GM19452 (cell line): ENCODE measurements around the gene ARMCX6.
"Not testable (repeated sequence)": the region's sequence is repeated elsewhere in the genome, so short reads cannot be mapped to it uniquely, and the experiment has no call there.

ENCODE experiments used
- ATAC-seq: cut with Tn5 transposase; IDR thresholded peaks from one replicate; pipeline ENCODE4 v1.9.1; 2021; ENCODE audit not compliant: unreplicated experiment

ARMCX6 gene

DNA sequence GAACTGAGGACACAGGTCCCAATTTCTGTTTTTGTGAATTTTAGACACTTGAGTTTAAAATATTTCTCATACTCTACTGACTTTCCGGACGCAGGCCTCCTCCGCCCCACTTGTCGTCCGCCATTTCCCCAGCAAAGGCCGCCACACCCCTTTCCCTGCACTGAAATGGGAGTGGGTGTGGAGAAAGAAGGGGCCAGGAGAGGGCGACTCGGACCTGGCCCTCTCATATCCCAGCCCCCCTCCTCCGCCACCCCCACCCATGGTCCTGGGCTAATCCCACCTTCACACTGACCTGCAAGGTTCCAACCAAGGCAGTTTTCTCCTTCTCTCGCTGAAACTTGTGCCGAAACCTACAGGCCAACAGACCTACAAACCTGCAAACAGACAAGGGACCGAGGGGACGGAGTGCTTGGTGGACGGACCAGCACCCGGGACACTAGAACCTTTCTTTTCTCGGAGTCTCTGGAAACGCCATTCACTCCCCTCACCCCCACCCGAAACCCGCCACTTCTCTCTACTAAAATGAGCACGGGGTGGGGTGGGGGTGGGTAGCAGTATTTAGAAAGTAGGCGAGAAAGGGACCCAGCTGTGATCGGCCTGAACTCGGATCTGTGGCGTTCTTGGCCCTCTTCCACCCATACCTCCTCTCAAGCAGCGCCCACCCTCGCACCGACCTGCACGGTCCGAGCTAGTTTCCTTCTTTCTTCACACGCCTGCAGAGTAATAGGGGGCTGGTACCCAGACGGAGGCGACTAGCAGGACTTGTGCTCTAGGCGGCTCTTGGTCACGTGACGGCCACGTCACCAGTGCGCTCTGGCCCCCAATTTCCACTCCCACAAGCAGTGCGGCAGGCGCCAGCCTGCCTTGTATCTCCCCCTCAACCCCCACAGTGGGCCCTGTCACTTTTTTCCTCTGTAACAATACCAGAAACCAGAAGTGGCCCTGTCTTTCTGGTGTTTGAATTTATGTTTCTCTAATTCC lies at the start of gene ARMCX6:
Gene ARMCX6 (minus strand): TSS at position 790 of the 981 bp plus-strand sequence. CDS start 1,380 bp downstream, outside the sequence.
- peak; percentile 94 for ATAC-seq

DNA sequence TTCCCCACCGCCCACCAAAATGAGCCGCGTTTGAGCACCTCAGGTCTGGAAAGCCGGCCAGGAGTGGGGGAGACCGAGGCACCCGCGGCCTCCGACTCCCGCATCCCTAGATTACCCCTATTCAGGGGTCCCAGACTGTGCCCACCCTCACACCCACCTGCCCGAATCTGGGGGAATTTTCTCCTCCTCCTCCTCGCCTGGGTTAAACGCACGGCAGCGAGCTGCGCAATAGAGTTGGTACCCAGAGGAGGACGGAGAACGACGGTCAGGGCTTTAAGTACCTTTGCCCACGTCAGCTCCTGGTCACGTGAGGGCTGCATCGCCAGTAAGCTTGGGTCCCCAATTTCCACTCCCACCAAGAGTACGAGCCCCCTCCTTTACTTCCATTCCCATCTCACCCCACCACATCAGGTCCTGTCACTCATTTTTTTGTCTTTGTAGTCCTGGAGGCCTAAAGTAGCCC lies 41.8 kb upstream of the ARMCX6 start, which contains the start of gene ARMCX2:
Gene ARMCX2 (minus strand): TSS at position 250 of the 463 bp plus-strand sequence. CDS start 2,262 bp downstream, outside the sequence.
- ATAC-seq, result peak; percentile 68

DNA sequence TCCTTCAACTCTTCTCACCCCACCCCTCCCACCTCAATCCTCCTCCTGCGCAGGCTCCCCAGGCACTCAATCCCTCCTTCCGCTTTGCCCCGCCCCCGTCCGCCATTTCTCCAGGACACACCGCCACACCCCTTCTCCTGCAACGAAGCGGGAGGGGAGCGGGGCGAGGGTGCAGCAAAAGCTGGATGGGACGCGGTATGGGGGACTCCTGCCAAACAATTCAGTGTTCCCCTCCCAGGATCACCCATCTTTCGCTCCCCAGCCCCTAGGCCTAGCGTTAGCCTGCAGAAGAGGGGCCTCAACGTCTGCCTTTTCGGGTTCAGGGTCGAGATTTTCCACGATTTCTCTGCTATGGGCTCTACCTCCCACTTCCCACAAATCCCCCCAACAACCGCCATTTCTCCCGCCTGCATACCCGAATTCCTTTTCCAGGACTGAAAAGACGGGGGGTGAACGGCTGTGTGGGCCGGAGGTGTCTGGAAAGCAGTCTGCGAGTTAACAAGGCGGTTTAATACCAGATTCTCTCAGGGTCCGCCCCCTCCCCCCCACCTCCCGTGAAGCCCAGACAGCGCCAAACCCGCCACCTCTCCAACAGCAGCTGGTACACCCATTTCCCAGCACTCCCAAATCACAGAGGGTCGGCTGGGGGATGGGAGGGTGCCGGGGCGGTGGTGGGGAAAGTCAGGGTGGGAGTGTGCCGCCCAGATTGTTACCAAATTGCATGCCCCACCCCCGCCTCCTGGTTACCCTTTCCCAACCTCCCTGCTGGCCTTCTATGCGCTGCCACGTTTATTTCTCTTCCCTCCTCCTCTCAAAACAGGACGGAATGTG lies 41.1 kb upstream of the ARMCX6 start:
- no peak for ATAC-seq

DNA sequence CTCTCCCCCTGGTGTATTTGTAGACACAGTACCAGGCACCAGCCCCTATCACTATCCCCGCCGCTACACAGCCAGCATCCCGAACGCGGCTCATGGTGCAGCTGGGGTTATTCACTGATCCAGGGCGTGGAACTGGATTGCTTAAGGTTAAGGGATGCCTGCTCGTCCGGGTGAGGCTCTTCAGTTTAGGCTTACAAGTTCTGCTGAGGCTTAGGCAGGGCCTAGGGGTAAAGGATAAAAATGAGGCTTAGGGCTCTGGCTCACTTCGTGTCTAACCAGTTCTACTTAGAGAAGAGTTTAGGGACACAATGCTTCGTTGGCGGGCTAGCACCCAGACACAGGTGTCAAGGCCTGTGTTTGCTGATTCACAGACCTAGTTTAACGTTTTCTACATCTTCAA lies 39.7 kb upstream of the ARMCX6 start:
- ATAC-seq, result no peak

DNA sequence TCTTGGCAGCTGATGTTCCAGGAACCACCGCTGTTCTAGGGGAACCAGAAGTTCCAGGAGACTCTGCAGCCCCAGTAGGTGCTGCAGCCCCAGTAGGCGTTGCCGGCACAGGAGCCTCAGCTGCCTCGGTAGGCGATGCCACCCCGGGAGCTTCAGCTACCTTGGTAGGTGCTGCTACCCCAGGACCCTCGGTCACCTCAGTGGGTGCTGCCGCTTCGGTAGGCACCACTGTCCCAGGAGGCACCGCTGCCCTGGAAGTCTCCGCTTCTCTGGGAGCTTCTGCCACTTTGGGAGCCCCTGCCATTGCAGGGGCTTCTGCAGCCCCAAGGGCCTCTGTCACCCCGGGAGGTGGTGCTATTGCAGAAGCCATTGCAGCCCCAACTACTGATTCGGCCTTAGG lies 39.0 kb upstream of the ARMCX6 start:
- no peak for ATAC-seq

DNA sequence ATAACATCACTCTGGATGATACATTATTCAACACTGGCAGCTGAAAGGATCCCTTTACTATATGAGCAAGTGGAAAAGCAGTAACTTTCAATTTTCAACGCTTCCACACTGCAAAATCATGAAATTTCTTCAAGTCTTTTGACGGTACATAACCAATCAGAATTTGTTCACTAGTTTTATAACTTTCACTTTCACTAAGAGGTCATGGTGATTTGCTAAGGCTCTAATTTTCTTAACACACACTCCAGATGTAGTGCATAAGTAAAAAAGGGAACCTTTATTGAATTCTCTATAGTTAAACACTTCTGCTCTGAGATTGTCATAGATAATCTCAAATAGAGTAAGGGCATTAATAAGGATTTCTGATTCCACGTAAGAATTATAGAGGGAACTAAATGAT lies 37.7 kb upstream of the ARMCX6 start:
- ATAC-seq, result no peak

DNA sequence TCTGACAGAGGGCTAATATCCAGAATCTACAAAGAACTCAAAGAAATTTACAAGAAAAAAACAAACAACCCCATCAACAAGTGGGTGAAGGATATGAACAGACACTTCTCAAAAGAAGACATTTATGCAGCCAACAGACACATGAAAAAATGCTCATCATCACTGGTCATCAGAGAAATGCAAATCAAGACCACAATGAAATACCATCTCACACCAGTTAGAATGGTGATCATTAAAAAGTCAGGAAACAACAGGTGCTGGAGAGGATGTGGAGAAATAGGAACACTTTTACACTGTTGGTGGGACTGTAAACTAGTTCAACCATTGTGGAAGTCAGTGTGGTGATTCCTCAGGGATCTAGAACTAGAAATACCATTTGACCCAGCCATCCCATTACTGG lies 29.9 kb upstream of the ARMCX6 start:
- ATAC-seq, result not testable (repeated sequence)

DNA sequence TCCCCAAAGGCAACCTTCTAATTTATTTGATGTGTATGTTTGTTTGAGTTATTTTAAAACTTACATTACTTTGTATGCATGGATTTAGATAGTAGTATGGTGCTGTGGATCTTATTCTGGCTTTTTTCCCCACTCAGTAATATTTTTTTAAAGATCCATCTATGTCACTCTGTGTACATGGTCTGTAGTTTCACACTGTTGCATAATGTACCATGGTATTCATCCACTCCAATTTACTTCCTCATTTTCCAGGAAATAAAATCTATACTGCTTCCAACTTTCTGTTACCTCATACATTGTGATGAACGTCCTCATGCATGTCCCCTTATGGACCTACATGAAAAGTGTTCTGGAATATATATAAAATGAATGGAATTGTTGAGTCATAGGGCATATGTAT lies 24.3 kb upstream of the ARMCX6 start:
- no peak for ATAC-seq

DNA sequence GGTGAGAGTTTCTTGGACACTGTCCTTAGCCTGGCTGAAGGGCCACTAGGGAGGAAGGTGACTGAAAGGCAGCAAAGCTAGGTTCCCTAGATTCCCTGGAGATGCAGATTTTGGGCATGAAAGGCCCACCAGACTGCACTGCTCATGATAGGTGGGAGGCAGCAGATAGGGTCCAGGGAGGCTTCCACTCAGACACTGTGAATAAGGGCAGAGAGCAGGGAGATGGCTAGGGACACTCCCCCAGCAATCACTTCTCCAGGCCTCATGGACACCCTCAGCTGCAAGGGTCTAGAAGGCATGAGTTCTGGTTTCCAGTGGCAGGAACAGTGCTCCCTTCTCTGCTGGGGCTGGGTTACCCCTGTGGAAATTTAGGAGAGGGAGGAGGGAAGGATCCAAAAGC lies 21.8 kb upstream of the ARMCX6 start:
- no peak for ATAC-seq

DNA sequence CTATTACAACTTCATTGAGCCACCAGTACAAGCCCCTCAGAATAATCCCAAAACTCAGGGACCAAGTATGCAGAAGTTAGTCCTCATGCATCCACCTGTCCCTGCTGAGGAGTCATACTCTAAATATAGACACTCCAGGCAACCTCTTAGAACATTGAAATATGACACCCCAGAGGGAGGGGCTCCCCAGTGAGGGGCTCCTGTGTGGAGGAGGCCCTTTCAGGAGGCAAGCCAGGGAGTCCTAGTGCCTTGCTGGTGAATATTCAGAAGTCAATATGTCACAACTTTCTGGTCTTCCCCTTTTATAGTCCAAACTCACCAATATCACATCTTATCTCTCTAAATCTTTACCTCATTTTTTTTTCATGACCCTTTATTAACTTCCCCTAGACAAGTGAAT lies 1.6 kb upstream of the ARMCX6 start:
- ATAC-seq, result no peak

DNA sequence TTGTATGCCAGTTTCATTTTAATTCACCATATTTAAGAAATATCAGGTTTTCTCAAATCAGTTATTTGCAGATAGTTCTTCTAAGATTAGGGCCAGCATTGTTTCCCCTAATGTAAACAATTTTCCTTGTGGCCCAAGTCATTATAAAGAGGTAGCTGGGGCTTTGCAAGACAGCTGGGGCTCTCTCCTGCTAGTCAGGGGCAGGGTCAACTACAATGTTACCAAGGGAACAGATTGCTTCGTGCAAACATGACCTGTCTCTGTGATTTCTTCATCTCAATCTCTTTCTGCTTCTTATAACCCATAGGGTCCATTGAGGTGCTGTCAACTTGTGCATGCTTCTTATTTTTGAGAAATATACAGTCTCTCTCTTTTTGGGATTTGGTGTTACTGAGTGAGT lies 12.1 kb downstream of the ARMCX6 start:
- no peak for ATAC-seq

DNA sequence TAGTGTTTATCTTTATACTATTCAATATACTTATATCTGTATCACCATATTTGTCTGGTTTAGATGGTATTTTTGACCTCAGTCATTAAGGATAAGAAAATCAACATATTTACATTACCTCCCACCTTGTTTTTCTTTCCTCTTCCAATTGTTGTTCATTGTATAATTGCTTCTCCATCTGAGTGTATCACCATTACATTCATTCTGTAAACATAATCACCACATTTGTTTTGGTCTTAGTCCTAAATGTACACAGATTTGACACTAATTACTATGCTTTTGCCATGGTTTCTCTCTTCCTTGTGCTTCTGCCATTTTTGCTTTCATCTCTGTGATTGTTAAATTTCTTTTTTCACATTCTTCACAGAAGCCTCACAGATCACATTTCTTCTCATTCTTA lies 12.7 kb downstream of the ARMCX6 start:
- ATAC-seq, result no peak

DNA sequence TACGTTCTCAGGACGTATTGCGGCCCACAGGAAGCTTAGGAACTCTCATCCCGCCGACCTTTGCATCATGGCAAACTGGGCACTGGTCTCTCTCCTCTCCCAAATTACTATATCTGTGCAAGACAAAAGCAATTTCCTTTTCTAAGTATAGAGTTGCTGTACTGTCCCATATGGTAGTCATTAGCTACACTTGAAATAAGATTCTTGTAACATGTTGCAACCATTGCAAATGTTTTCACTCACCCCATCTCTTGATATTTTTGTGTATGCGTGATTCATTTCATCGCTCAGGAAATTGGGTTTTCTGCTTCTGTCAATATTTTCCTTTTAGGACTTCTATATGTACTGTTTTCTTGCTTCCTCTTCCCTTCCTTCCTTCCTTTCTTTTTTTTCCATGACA lies 15.7 kb downstream of the ARMCX6 start:
- no peak for ATAC-seq

DNA sequence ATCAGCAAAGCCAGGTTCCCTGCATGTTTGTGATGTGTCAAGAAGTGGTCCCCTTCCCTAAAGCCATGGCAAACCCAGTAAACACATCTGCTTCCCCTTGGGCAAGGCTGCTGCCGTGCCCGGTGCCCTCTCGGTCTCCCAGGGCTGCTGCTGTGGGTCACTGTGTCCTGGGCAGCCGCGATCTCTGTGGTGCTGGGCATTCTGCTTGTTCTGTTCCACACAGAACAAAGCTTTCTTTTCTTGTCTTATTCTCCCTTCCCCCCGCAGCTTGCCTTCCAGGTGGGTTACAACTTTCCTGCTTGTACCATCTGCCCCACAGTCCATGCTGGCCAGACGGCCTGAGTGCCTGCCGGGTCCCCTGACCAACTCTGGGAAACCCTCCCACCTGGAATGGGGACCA lies 18.2 kb downstream of the ARMCX6 start:
- not testable (repeated sequence) for ATAC-seq

DNA sequence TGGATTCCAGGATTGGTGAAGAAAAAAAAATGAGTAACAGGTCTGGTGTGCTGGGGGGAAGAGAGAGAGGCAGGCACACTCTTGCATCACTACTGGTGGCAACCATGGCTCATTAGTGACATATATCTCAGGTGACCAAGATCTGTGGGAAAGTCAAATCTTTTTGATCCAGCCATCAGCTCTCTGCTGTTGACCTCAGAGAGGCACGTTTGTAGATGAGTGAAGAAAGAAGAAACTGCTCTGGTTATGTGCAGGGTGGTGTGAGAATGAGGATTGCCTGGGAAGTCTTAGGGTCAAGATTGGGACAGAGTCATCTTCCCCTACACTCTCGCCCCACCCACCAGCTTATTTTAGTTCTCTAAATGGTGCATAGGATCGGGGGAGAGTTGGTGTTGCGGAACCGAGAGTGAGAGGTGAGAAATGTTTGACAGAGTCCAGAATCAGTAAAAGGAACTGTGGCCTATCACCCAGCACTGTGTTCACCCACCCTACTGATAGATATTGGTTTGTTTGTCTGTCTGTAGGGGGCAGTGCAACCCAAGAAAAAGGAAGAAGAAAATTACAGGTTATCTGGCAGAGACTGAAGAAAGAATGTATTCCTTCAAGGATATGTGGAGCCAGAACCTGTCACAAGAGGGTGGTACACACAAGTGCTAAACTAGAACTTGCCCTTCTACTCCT lies 21.9 kb downstream of the ARMCX6 start:
- peak; percentile 99 for ATAC-seq
